Right cardiac atrium (tissue), 5 donors: ENCODE measurements around the gene CHST6. TPM values are rescaled to one million over a fixed set of nuclear protein-coding genes. Genes with fewer than 3 reads are reported as not detected.
"Not testable (repeated sequence)": the region's sequence is repeated elsewhere in the genome, so short reads cannot be mapped to it uniquely, and the experiment has no call there.

Experiments
- ATAC-seq, 2 donors: fragments of 200-7000 bp; cut with Tn5 transposase; one replicate each; pipeline versions ENCODE4 v1.8.0 to v1.9.1; 2020; ENCODE audit warnings: moderate library complexity in 2 of 2, mild to moderate bottlenecking in 1 of 2
- DNase-seq, 3 donors: peaks; one replicate each; pipeline ENCODE4 v3.0.0-alpha.2; 2020
- H3K27ac ChIP-seq: one replicate; pipeline ENCODE4 v1.5.1; 2013; ENCODE audit warnings: mild to moderate bottlenecking, low read length, control low read depth, moderate library complexity
- H3K27me3 ChIP-seq: one replicate; pipeline ENCODE4 v1.6.1; 2013; ENCODE audit not compliant: control insufficient read depth, insufficient read depth
- H3K4me1 ChIP-seq: one replicate; pipeline ENCODE4 v1.6.1; 2013; ENCODE audit warnings: low read length; ENCODE audit not compliant: control insufficient read depth, insufficient read depth
- H3K4me3 ChIP-seq: one replicate; pipeline ENCODE4 v1.5.1; 2013; ENCODE audit warnings: low read length, control low read depth
- H3K9me3 ChIP-seq: one replicate; pipeline ENCODE4 v1.6.1; 2013; ENCODE audit warnings: low read length; ENCODE audit not compliant: control insufficient read depth
- WGBS: extraction: QIAGEN DNeasy Blood & Tissue Kit; methylation state at CpG from one replicate; pipeline ENCODE4 v1.1.7; 2013; 5-methylcytosine and 5-hydroxymethylcytosine counted together
- intact Hi-C, 4 donors: fragments of 100-400 bp; cut with DNase I; formaldehyde crosslinking; loops; one replicate each; pipeline versions ENCODE4 v1.11.0 to v1.14.0; 2022 to 2023
- polyA plus RNA-seq: library from polyadenylated mRNA; stranded (reverse); fragments of 200-250 nt; gene quantifications from one replicate; pipeline ENCODE4 v1.2.3, GENCODE V29; 2013
- total RNA-seq, 4 donors: library from RNA; stranded (reverse); fragmentation: NEBNext Ultra II Directional; extraction: Animal tissue kit (Norgen Biotek cat#: 25700); gene quantifications; one replicate each; pipeline ENCODE4 v1.2.1, GENCODE V29; 2021
- donor health status: healthy with polysubstance abuse.
- donor health status: DM: no; HTN: yes; CAD: no.
- donor health status: DM: no; HTN: no; CAD: no.
- donor health status: DM: no; HTN: yes; CAD: no; lungs with severe emphysema.
- donor health status: DM: yes; HTN: yes; CAD: no.

Gene CHST6
- total and polyA plus RNA-seq, 5 donors = 1.9 to 9.9 (median 3.6) TPM

- 80% methylated on average over 1 of the region's 1 CpG for WGBS
- intact Hi-C loops = no loop called here
- Histone ChIP-seq H3K27me3 (no peaks in the 10 kb centered on the region), H3K27ac (no peak overlapping the region), H3K9me3 (no peaks in the 10 kb centered on the region), H3K4me1 (peaks cover 2% of the 10 kb centered on the region), H3K4me3 (no peak overlapping the region)
- ATAC-seq = no peak
- no peak for DNase-seq
These were observed 8.6 kb upstream of the CHST6 start for GRCh38 chr16:75503801-75504200.

- no peak overlapping the region for H3K27ac ChIP-seq
- peaks cover 2% of the 10 kb centered on the region for H3K4me1 ChIP-seq
- WGBS = 96% methylated on average over 4 of the region's 4 CpGs
- no peaks in the 10 kb centered on the region for H3K9me3 ChIP-seq
- no peak overlapping the region for H3K4me3 ChIP-seq
- DNase-seq (no peak), ATAC-seq (no peak)
- H3K27me3 ChIP-seq = no peaks in the 10 kb centered on the region
- intact Hi-C loops = no loop called here
These were observed 7.8 kb upstream of the CHST6 start for GRCh38 chr16:75502916-75503605.

- H3K9me3 ChIP-seq, H3K4me3 ChIP-seq, H3K27ac ChIP-seq, intact Hi-C loops, H3K4me1 ChIP-seq, H3K27me3 ChIP-seq: not testable (repeated sequence)
- peak; percentile 41 to 76 (median 66) for DNase-seq
- 39% methylated on average over 6 of the region's 6 CpGs for WGBS
- peak; percentile 61 to 75 for ATAC-seq
These were observed 6.6 kb upstream of the CHST6 start for GRCh38 chr16:75501820-75502219.

- ATAC-seq (no peak), DNase-seq (no peak)
- Histone ChIP-seq H3K27ac (no peak overlapping the region), H3K4me3 (no peak overlapping the region), H3K9me3 (no peaks in the 10 kb centered on the region), H3K4me1 (peaks cover 2% of the 10 kb centered on the region), H3K27me3 (no peaks in the 10 kb centered on the region)
- 80% methylated on average over 5 of the region's 5 CpGs for WGBS
- intact Hi-C loops = no loop called here
These were observed 6.1 kb upstream of the CHST6 start for GRCh38 chr16:75501359-75501758.

GRCh38 chr16:75498605-75499322, 3.5 kb upstream of the CHST6 start:
- DNase-seq = peak; percentile 57 to 91 (median 83)
- intact Hi-C loops, H3K27me3 ChIP-seq, H3K4me3 ChIP-seq, H3K4me1 ChIP-seq, H3K9me3 ChIP-seq: not testable (repeated sequence)
- 23% methylated on average over 10 of the region's 13 CpGs for WGBS
- H3K27ac ChIP-seq = peak overlapping the region; percentile 50
- peak; percentile 74 to 79 for ATAC-seq

- intact Hi-C loops = no loop called here
- Histone ChIP-seq H3K27me3 (no peaks in the 10 kb centered on the region), H3K9me3 (no peaks in the 10 kb centered on the region), H3K27ac (no peak overlapping the region), H3K4me1 (peaks cover 2% of the 10 kb centered on the region), H3K4me3 (no peak overlapping the region)
- 77% methylated on average over 4 of the region's 4 CpGs for WGBS
- ATAC-seq (no peak), DNase-seq (no peak)
These were observed 2.3 kb upstream of the CHST6 start for GRCh38 chr16:75497558-75497957.

GRCh38 chr16:75494661-75495075, 573 bp downstream of the CHST6 start:
- WGBS = 2% methylated on average over 26 of the region's 26 CpGs
- intact Hi-C loops = no loop called here
- H3K27ac ChIP-seq = no peak overlapping the region
- DNase-seq = peak in 1 of 3 donors; percentile 57
- H3K27me3 ChIP-seq = no peaks in the 10 kb centered on the region
- H3K4me3 ChIP-seq = peak overlapping the region; percentile 14
- no peaks in the 10 kb centered on the region for H3K4me1 ChIP-seq
- no peaks in the 10 kb centered on the region for H3K9me3 ChIP-seq
- peak in 1 of 2 donors; percentile 21 for ATAC-seq

- WGBS = 53% methylated on average over 5 of the region's 5 CpGs
- Histone ChIP-seq H3K27ac (no peak overlapping the region), H3K4me3 (no peak overlapping the region)
These were observed 1.1 kb downstream of the CHST6 start for GRCh38 chr16:75494184-75494583.

GRCh38 chr16:75491876-75492275, 3.4 kb downstream of the CHST6 start:
- Histone ChIP-seq H3K9me3 (no peaks in the 10 kb centered on the region), H3K27ac (no peak overlapping the region), H3K27me3 (no peaks in the 10 kb centered on the region), H3K4me3 (no peak overlapping the region), H3K4me1 (no peaks in the 10 kb centered on the region)
- DNase-seq = no peak
- ATAC-seq = no peak
- intact Hi-C loops = no loop called here
- WGBS = 97% methylated on average over 1 of the region's 1 CpG

More at GRCh38 chr16:75494184-75494583, 1.1 kb downstream of the CHST6 start:
- ATAC-seq (no peak), DNase-seq (no peak)
- no peaks in the 10 kb centered on the region for H3K9me3 ChIP-seq
- no peaks in the 10 kb centered on the region for H3K4me1 ChIP-seq
- intact Hi-C loops = no loop called here
- no peaks in the 10 kb centered on the region for H3K27me3 ChIP-seq

- H3K27me3 ChIP-seq = no peaks in the 10 kb centered on the region
- no peak overlapping the region for H3K4me3 ChIP-seq
- no peaks in the 10 kb centered on the region for H3K4me1 ChIP-seq
- no peaks in the 10 kb centered on the region for H3K9me3 ChIP-seq
- 89% methylated on average over 2 of the region's 2 CpGs for WGBS
- DNase-seq = no peak
- H3K27ac ChIP-seq = no peak overlapping the region
- no peak for ATAC-seq
- intact Hi-C loops = loop anchor here in 2 of 4 donors (10.0 kb wide), 2 partner anchors 46 to 106 kb away; partner anchors contain the start of gene CHST5 (in 1 of the 2)
These were observed 6.9 kb downstream of the CHST6 start for GRCh38 chr16:75488322-75488721.

GRCh38 chr16:75486676-75487313, 8.4 kb downstream of the CHST6 start:
- DNase-seq = no peak
- no peaks in the 10 kb centered on the region for H3K4me1 ChIP-seq
- intact Hi-C loops = loop anchor here in 2 of 4 donors (10.0 kb wide), 2 partner anchors 48 to 108 kb away; partner anchors contain the start of gene CHST5 (in 1 of the 2)
- no peak overlapping the region for H3K4me3 ChIP-seq
- H3K27ac ChIP-seq = no peak overlapping the region
- WGBS = 74% methylated on average over 2 of the region's 2 CpGs
- no peaks in the 10 kb centered on the region for H3K27me3 ChIP-seq
- no peak for ATAC-seq
- no peaks in the 10 kb centered on the region for H3K9me3 ChIP-seq
